ENCODE data around the gene LRRTM1.

- TF ChIP-seq POLR2A (IDR thresholded peaks at IDR 0.05; ENCODE audit: low read length) (no peak), CEBPB (IDR thresholded peaks at IDR 0.05) (no peak), CTCF (IDR thresholded peaks at IDR 0.05) (no peak), PBX3 (IDR thresholded peaks at IDR 0.05) (no peak), PHF8 (IDR thresholded peaks at IDR 0.05; ENCODE audit: borderline replicate concordance, low read depth) (no peak), HDAC2 (IDR thresholded peaks at IDR 0.05) (no peak), RAD21 (conservative IDR thresholded peaks at IDR 0.05 in 1 of 2, IDR thresholded peaks at IDR 0.05 in 1 of 2) (no peak), REST (IDR thresholded peaks at IDR 0.05) (no peak), MAX (IDR thresholded peaks at IDR 0.05) (no peak)
These were observed 46.7 kb upstream of the LRRTM1 start for GRCh38 chr2:80351231-80351630.
